CD14-positive monocyte (primary cell): ENCODE data around the gene PSMB2. TPM values are rescaled to one million over a fixed set of nuclear protein-coding genes. Genes with fewer than 3 reads are reported as not detected.
A peak's percentile ranks its signal among the peaks of the same experiment; 100 is the strongest.

Source experiments
- DNase-seq, 3 donors: peaks; one replicate each; pipeline ENCODE4 v3.0.0-alpha.2; 2011 to 2022
- H2AFZ ChIP-seq: 2 replicates; pipeline ENCODE4 v1.6.0; 2012; ENCODE audit warnings: mild to moderate bottlenecking, low read depth, low read length, inconsistent platforms; ENCODE audit not compliant: insufficient read depth, poor library complexity, severe bottlenecking
- H3K27ac ChIP-seq, 2 donors: 1 replicate in 1 of 2; 2 replicates in 1 of 2; pipeline ENCODE4 v1.5.1; 2012 to 2013; ENCODE audit warnings: low read length in 2 of 2, control low read depth in 1 of 2, inconsistent platforms in 1 of 2, low read depth in 1 of 2, mild to moderate bottlenecking in 1 of 2
- H3K27me3 ChIP-seq, 2 donors: one replicate each; pipeline versions ENCODE4 v1.6.0 to v1.6.1; 2011 to 2013; ENCODE audit warnings: low read length in 2 of 2; ENCODE audit not compliant: control insufficient read depth in 2 of 2, insufficient read depth in 2 of 2
- H3K36me3 ChIP-seq, 2 donors: replicated peaks in 1 of 2; 1 replicate in 1 of 2; 2 replicates in 1 of 2; pipeline versions ENCODE4 v1.5.1 to v1.6.1; 2012 to 2013; ENCODE audit warnings: low read length in 2 of 2, control low read depth in 1 of 2, inconsistent platforms in 1 of 2, mild to moderate bottlenecking in 1 of 2; ENCODE audit not compliant: insufficient read depth in 2 of 2, control insufficient read depth in 1 of 2
- H3K4me1 ChIP-seq, 2 donors: 1 replicate in 1 of 2; 2 replicates in 1 of 2; pipeline versions ENCODE4 v1.5.1 to v1.6.1; 2012 to 2013; ENCODE audit warnings: low read length in 2 of 2, control low read depth in 1 of 2, inconsistent platforms in 1 of 2, mild to moderate bottlenecking in 1 of 2, moderate library complexity in 1 of 2; ENCODE audit not compliant: insufficient read depth in 2 of 2, control insufficient read depth in 1 of 2
- H3K4me2 ChIP-seq: replicated peaks from 2 replicates; pipeline ENCODE3; 2012; ENCODE audit warnings: low read length, moderate library complexity, mild to moderate bottlenecking; ENCODE audit not compliant: poor library complexity, severe bottlenecking; ENCODE audit errors: extremely low read depth
- H3K4me3 ChIP-seq, 3 experiments: fragments of 200-600 bp in 1 of 3; sonication (generic) in 1 of 3; replicated peaks in 1 of 3; 1 replicate in 2 of 3; 2 replicates in 1 of 3; pipeline ENCODE4 v1.5.1; 2011 to 2013; ENCODE audit warnings: low read length in 3 of 3, mild to moderate bottlenecking in 3 of 3, control low read depth in 2 of 3, low read depth in 2 of 3, inconsistent platforms in 1 of 3, moderate library complexity in 1 of 3
- H3K79me2 ChIP-seq: 2 replicates; pipeline ENCODE4 v1.6.0; 2012; ENCODE audit warnings: mild to moderate bottlenecking, control low read depth, inconsistent platforms, low read length, moderate library complexity; ENCODE audit not compliant: insufficient read depth
- H3K9ac ChIP-seq: 2 replicates; pipeline ENCODE4 v1.6.0; 2017; ENCODE audit warnings: low read length, mild to moderate bottlenecking; ENCODE audit not compliant: insufficient read depth, poor library complexity, severe bottlenecking
- H3K9me3 ChIP-seq, 2 donors: replicated peaks in 1 of 2; 1 replicate in 1 of 2; 2 replicates in 1 of 2; pipeline versions ENCODE4 v1.5.1 to v1.6.1; 2012 to 2013; ENCODE audit warnings: low read length in 2 of 2, control low read depth in 1 of 2; ENCODE audit not compliant: control insufficient read depth in 1 of 2, insufficient read depth in 1 of 2
- H4K20me1 ChIP-seq: 2 replicates; pipeline ENCODE4 v1.6.0; 2012; ENCODE audit warnings: mild to moderate bottlenecking, low read length, control low read depth, moderate library complexity; ENCODE audit not compliant: insufficient read depth
- H3K27ac Mint-ChIP-seq, 7 donors: one replicate each; pipeline ENCODE4 v1.8.0; 2020; ENCODE audit warnings: mild to moderate bottlenecking in 7 of 7, mixed read lengths in 7 of 7, moderate library complexity in 6 of 7, inconsistent platforms in 2 of 7
- H3K27me3 Mint-ChIP-seq, 3 donors: one replicate each; pipeline ENCODE4 v1.8.0; 2021 to 2022; ENCODE audit warnings: low read depth in 3 of 3, mild to moderate bottlenecking in 3 of 3, mixed read lengths in 3 of 3, moderate library complexity in 3 of 3, inconsistent platforms in 1 of 3
- H3K36me3 Mint-ChIP-seq, 2 donors: one replicate each; pipeline ENCODE4 v1.8.0; 2020; ENCODE audit warnings: mixed read lengths in 2 of 2, inconsistent platforms in 1 of 2, mild to moderate bottlenecking in 1 of 2
- H3K4me1 Mint-ChIP-seq: one replicate; pipeline ENCODE4 v1.8.0; 2020; ENCODE audit warnings: mild to moderate bottlenecking, mixed read lengths
- H3K4me3 Mint-ChIP-seq, 2 donors: one replicate each; pipeline ENCODE4 v1.8.0; 2020; ENCODE audit warnings: mild to moderate bottlenecking in 2 of 2, mixed read lengths in 2 of 2, moderate library complexity in 1 of 2
- H3K9me3 Mint-ChIP-seq, 7 donors: one replicate each; pipeline ENCODE4 v1.8.0; 2020 to 2022; ENCODE audit warnings: mixed read lengths in 7 of 7, mild to moderate bottlenecking in 6 of 7, moderate library complexity in 6 of 7, inconsistent platforms in 2 of 7
- CTCF ChIP-seq: fragments of 200-600 bp; IDR thresholded peaks from one replicate; pipeline ENCODE4 v1.8.0; 2022; ENCODE audit warnings: antibody characterized with exemption, mild to moderate bottlenecking
- WGBS: methylation state at CpG from one replicate; pipeline ENCODE4 v1.1.5; 2013; ENCODE audit warnings: missing lambda C conversion rate; ENCODE audit not compliant: insufficient coverage; 5-methylcytosine and 5-hydroxymethylcytosine counted together
- intact Hi-C, 2 donors: fragments of 100-400 bp; cut with micrococcal nuclease; formaldehyde crosslinking; loops; one replicate each; pipeline versions ENCODE4 v1.15.0 to v1.15.1; 2023
- polyA plus RNA-seq, 3 donors: library from polyadenylated mRNA; depleted of rRNA in 1 of 3; unstranded in 2 of 3; stranded (reverse) in 1 of 3; fragments of 300-500 nt in 2 of 3; fragments of >200 nt in 1 of 3; fragmentation: Illumina TruSeq in 2 of 3; gene quantifications; 1 replicate in 2 of 3; 2 replicates in 1 of 3; pipeline ENCODE4 v1.2.3, GENCODE V29; 2012 to 2021

The PSMB2 gene
- polyA plus RNA-seq, 3 donors, result 27.9 to 84.1 (median 78.6) TPM

- H3K27me3 ChIP-seq, result peaks cover 6 to 29% of the 10 kb centered on the region in 2 donors
- no peaks in the 10 kb centered on the region for H4K20me1 ChIP-seq
- peak overlapping the region; percentile 100 for H2AFZ ChIP-seq
- peak overlapping the region; percentile 39 to 97 (median 84) for H3K4me3 ChIP-seq
- WGBS, result 30% methylated on average over 10 of the region's 10 CpGs
- Mint-ChIP-seq H3K36me3 (peaks cover 7 to 25% of the 10 kb centered on the region in 2 donors), H3K9me3 (peaks cover 0 to 8% (median 0%) of the 10 kb centered on the region in 7 donors), H3K4me1 (peaks cover 45% of the 10 kb centered on the region), H3K27ac (peak overlapping the region in 4 of 7 donors; percentile 10 to 82 (median 52)), H3K4me3 (peak overlapping the region; percentile 94 to 96), H3K27me3 (peaks cover 27 to 39% (median 38%) of the 10 kb centered on the region in 3 donors)
- H3K79me2 ChIP-seq, result peaks cover 4% of the 10 kb centered on the region
- H3K4me2 ChIP-seq, result peak overlapping the region; percentile 99
- intact Hi-C loops, result loop anchor here in 1 of 2 donors (10.0 kb wide), 1 partner anchor 69 kb away; the partner anchor contains the start of gene PSMB2
- DNase-seq, result peak in 1 of 3 donors; percentile 12
- peaks cover 48 to 58% of the 10 kb centered on the region in 2 donors for H3K4me1 ChIP-seq
- H3K27ac ChIP-seq, result no peak overlapping the region
- H3K9me3 ChIP-seq, result no peaks in the 10 kb centered on the region
- no peaks in the 10 kb centered on the region for H3K36me3 ChIP-seq
- H3K9ac ChIP-seq, result peak overlapping the region; percentile 79
- TF ChIP-seq CTCF, result no peak
Observed at GRCh38 chr1:35576061-35576765, 65.1 kb downstream of the PSMB2 start.

GRCh38 chr1:35575416-35575958 is 65.8 kb downstream of the PSMB2 start:
- no peak for TF ChIP-seq CTCF
- Histone ChIP-seq H3K4me2 (peak overlapping the region; percentile 99), H3K36me3 (no peaks in the 10 kb centered on the region), H3K79me2 (peaks cover 4% of the 10 kb centered on the region), H3K9me3 (no peaks in the 10 kb centered on the region), H3K4me3 (peak overlapping the region in 1 of 3 experiments; percentile 97), H3K4me1 (peaks cover 48 to 56% of the 10 kb centered on the region in 2 donors), H3K27me3 (peaks cover 6 to 29% of the 10 kb centered on the region in 2 donors), H3K27ac (no peak overlapping the region), H2AFZ (no peak overlapping the region), H3K9ac (no peak overlapping the region), H4K20me1 (no peaks in the 10 kb centered on the region)
- WGBS, result 91% methylated on average over 5 of the region's 5 CpGs
- DNase-seq, result no peak
- H3K27me3 Mint-ChIP-seq, result peaks cover 29 to 38% (median 38%) of the 10 kb centered on the region in 3 donors
- intact Hi-C loops, result loop anchor here in 1 of 2 donors (10.0 kb wide), 1 partner anchor 69 kb away; the partner anchor contains the start of gene PSMB2
- no peak overlapping the region for H3K27ac Mint-ChIP-seq
- H3K9me3 Mint-ChIP-seq, result peaks cover 0 to 8% (median 0%) of the 10 kb centered on the region in 7 donors
- peaks cover 10 to 28% of the 10 kb centered on the region in 2 donors for H3K36me3 Mint-ChIP-seq
- H3K4me3 Mint-ChIP-seq, result peak overlapping the region; percentile 22 to 94
- H3K4me1 Mint-ChIP-seq, result peaks cover 40% of the 10 kb centered on the region
